DOHH2 (cell line): Measurements from ENCODE around the gene GREB1.

Experiments
- H3F3A ChIP-seq: fragments of 200-600 bp; sonication (generic), shearing (Covaris generic); 2 replicates; pipeline ENCODE4 v1.6.0; 2016; ENCODE audit warnings: antibody characterized with exemption, mild to moderate bottlenecking; ENCODE audit not compliant: control insufficient read depth, insufficient read depth
- H3K27ac ChIP-seq: fragments of 200-600 bp; sonication (generic); 2 replicates; pipeline ENCODE4 v1.5.1; 2014; ENCODE audit warnings: low read depth, mild to moderate bottlenecking, low read length, moderate library complexity
- H3K27me3 ChIP-seq: fragments of 200-600 bp; sonication (generic); 2 replicates; pipeline ENCODE4 v1.6.1; 2014; ENCODE audit warnings: mild to moderate bottlenecking, low read length, mixed read lengths; ENCODE audit not compliant: control insufficient read depth
- H3K36me3 ChIP-seq: fragments of 200-600 bp; sonication (generic); 2 replicates; pipeline ENCODE4 v1.6.1; 2014; ENCODE audit warnings: mild to moderate bottlenecking, low read length, moderate library complexity, mixed read lengths; ENCODE audit not compliant: control insufficient read depth
- H3K4me1 ChIP-seq: fragments of 200-600 bp; sonication (generic); 2 replicates; pipeline ENCODE4 v1.6.1; 2014; ENCODE audit warnings: mild to moderate bottlenecking, low read length, mixed read lengths; ENCODE audit not compliant: control insufficient read depth
- H3K4me2 ChIP-seq: fragments of 200-600 bp; sonication (generic); 2 replicates; pipeline ENCODE4 v1.6.0; 2014; ENCODE audit warnings: mild to moderate bottlenecking, low read length, moderate library complexity
- H3K4me3 ChIP-seq: fragments of 200-600 bp; sonication (generic); 2 replicates; pipeline ENCODE4 v1.5.1; 2014; ENCODE audit warnings: mild to moderate bottlenecking, low read length, mixed read lengths
- H3K79me2 ChIP-seq: fragments of 200-600 bp; sonication (generic); 2 replicates; pipeline ENCODE4 v1.6.1; 2014; ENCODE audit warnings: mild to moderate bottlenecking, low read length, mixed read lengths; ENCODE audit not compliant: control insufficient read depth
- H3K9me2 ChIP-seq: fragments of 200-600 bp; sonication (generic); replicated peaks from 2 replicates; pipeline ENCODE4 v1.6.1; 2014; ENCODE audit warnings: mild to moderate bottlenecking, low read length, mixed read lengths; ENCODE audit not compliant: control insufficient read depth
- H3K9me3 ChIP-seq: fragments of 200-600 bp; sonication (generic); 2 replicates; pipeline ENCODE4 v1.6.1; 2014; ENCODE audit warnings: antibody characterized with exemption, low read length, mixed read lengths; ENCODE audit not compliant: control insufficient read depth, insufficient read depth
- H4K20me1 ChIP-seq: fragments of 200-600 bp; sonication (generic); 2 replicates; pipeline ENCODE4 v1.6.0; 2014; ENCODE audit warnings: low read depth, mild to moderate bottlenecking, antibody characterized with exemption, low read length, moderate library complexity; ENCODE audit not compliant: control insufficient read depth, insufficient read depth
- EZH2phosphoT487 ChIP-seq: fragments of 200-600 bp; sonication (generic); IDR thresholded peaks from 2 replicates; pipeline ENCODE4 v1.6.1; 2017; ENCODE audit warnings: borderline replicate concordance, mild to moderate bottlenecking, antibody characterized with exemption, low read length, moderate library complexity, mixed read lengths
- TF ChIP-seq, protein P1 (sequence below): fragments of 200-600 bp; sonication (generic); IDR thresholded peaks from one replicate; pipeline ENCODE4 v1.5.1; 2014; ENCODE audit warnings: antibody characterized with exemption, mild to moderate bottlenecking, low read depth, low read length; ENCODE audit not compliant: poor library complexity, severe bottlenecking

The GREB1 gene

DNA sequence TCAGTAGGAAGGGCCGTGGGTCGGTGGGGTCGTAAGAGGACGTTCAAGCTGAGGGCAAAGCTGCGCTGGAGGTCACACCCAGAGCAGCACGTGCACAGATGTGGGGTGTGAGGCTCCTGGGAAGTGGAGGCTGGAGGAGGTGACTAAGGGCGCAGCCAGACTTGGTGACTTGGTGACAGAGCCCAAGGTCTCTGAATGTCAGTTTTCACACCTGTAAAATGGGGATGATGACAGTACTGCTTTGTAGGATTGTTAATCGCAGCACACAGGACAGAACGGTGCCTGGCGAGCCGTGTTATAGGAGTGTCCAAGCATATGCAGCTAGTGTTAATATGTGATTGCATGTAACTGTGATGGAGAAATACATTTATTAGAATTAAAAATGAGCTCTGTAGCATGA lies 95.4 kb downstream of the GREB1 start:
- H3K27ac ChIP-seq, result no peak overlapping the region
- H3K27me3 ChIP-seq, result peaks cover 9% of the 10 kb centered on the region
- H3K4me3 ChIP-seq, result no peak overlapping the region
- TF ChIP-seq, protein P1, sequence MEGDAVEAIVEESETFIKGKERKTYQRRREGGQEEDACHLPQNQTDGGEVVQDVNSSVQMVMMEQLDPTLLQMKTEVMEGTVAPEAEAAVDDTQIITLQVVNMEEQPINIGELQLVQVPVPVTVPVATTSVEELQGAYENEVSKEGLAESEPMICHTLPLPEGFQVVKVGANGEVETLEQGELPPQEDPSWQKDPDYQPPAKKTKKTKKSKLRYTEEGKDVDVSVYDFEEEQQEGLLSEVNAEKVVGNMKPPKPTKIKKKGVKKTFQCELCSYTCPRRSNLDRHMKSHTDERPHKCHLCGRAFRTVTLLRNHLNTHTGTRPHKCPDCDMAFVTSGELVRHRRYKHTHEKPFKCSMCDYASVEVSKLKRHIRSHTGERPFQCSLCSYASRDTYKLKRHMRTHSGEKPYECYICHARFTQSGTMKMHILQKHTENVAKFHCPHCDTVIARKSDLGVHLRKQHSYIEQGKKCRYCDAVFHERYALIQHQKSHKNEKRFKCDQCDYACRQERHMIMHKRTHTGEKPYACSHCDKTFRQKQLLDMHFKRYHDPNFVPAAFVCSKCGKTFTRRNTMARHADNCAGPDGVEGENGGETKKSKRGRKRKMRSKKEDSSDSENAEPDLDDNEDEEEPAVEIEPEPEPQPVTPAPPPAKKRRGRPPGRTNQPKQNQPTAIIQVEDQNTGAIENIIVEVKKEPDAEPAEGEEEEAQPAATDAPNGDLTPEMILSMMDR, result no peak
- TF ChIP-seq EZH2phosphoT487, result no peak
- no peaks in the 10 kb centered on the region for H3K79me2 ChIP-seq
- no peaks in the 10 kb centered on the region for H3K36me3 ChIP-seq
- no peak overlapping the region for H3K4me2 ChIP-seq
- H3F3A ChIP-seq, result no peaks in the 10 kb centered on the region
- no peaks in the 10 kb centered on the region for H3K4me1 ChIP-seq
- H4K20me1 ChIP-seq, result no peaks in the 10 kb centered on the region
- H3K9me2 ChIP-seq, result no peaks in the 10 kb centered on the region
- H3K9me3 ChIP-seq, result no peaks in the 10 kb centered on the region

GRCh38 chr2:11629851-11630250 lies 96.0 kb downstream of the GREB1 start:
- Histone ChIP-seq H3K27me3 (peaks cover 6% of the 10 kb centered on the region), H3K27ac (no peak overlapping the region), H4K20me1 (no peaks in the 10 kb centered on the region), H3K9me3 (no peaks in the 10 kb centered on the region), H3K9me2 (no peaks in the 10 kb centered on the region), H3K79me2 (no peaks in the 10 kb centered on the region), H3K4me1 (no peaks in the 10 kb centered on the region), H3F3A (no peaks in the 10 kb centered on the region), H3K36me3 (no peaks in the 10 kb centered on the region), H3K4me2 (no peak overlapping the region), H3K4me3 (no peak overlapping the region)
- no peak for TF ChIP-seq EZH2phosphoT487
- TF ChIP-seq, protein P1, result no peak

DNA sequence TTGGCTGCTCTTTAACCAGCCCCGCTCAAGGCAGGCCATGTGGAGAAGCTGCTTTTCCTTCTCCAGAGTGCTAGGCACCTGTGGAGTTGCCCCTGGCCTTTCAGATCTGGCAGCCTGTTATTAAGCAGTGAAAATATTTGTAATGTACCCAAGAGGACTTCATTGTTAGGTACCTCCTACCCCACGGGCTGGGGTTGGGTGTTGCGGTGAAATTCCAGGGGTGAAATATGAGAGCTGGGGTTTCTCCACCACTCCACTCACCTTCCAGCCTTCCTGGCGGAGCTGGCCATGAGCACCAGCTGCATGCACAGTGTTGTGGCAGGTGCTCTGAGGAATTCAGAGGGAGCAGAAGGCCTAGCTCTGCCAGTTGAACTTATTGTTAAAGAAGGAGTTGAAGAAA lies 97.0 kb downstream of the GREB1 start:
- Histone ChIP-seq H3K4me2 (no peak overlapping the region), H3K79me2 (no peaks in the 10 kb centered on the region), H3K27me3 (no peaks in the 10 kb centered on the region; the same call in 1 of the 2 replicates), H3K9me2 (no peaks in the 10 kb centered on the region), H3K4me1 (no peaks in the 10 kb centered on the region), H4K20me1 (no peaks in the 10 kb centered on the region), H3K9me3 (no peaks in the 10 kb centered on the region), H3K36me3 (no peaks in the 10 kb centered on the region), H3K4me3 (no peak overlapping the region), H3F3A (no peaks in the 10 kb centered on the region), H3K27ac (no peak overlapping the region)
- no peak for TF ChIP-seq EZH2phosphoT487
- TF ChIP-seq, protein P1, result no peak

DNA sequence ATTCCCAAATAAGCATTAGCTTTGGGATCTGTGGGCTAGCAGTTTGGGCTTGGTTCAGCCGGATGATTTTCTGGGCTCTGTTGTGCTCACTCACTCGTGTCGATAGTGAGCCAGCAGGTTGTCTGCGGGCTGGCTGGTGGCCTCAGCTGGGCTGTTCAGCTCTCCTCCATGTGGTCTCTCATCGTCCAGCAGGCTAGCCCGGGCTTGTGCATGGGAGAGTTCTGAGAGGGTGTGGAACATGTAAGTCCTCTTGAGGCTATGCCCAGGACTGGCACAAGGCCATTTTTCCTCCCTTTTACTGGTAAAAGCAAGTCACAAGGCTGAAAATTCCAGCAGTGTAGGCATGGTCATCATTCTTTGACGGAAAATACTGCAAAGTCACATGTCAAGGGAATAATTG lies 97.6 kb downstream of the GREB1 start:
- TF ChIP-seq EZH2phosphoT487, result no peak
- TF ChIP-seq, protein P1, result no peak
- Histone ChIP-seq H3K4me3 (no peak overlapping the region), H3K36me3 (no peaks in the 10 kb centered on the region)

More for the DNA sequence above, 97.6 kb downstream of the GREB1 start:
- Histone ChIP-seq H3K27ac (no peak overlapping the region), H3F3A (no peaks in the 10 kb centered on the region), H3K4me1 (no peaks in the 10 kb centered on the region), H3K9me2 (no peaks in the 10 kb centered on the region), H3K4me2 (no peak overlapping the region), H3K27me3 (no peaks in the 10 kb centered on the region; the same call in 1 of the 2 replicates), H3K9me3 (no peaks in the 10 kb centered on the region), H4K20me1 (no peaks in the 10 kb centered on the region), H3K79me2 (no peaks in the 10 kb centered on the region)
